ENCODE measurements around the gene MRPL16. TPM values are rescaled to one million over a fixed set of nuclear protein-coding genes. Genes with fewer than 3 reads are reported as not detected.
A peak's percentile ranks its signal among the peaks of the same experiment; 100 is the strongest.
"Not testable (repeated sequence)": the region's sequence is repeated elsewhere in the genome, so short reads cannot be mapped to it uniquely, and the experiment has no call there.

The MRPL16 gene
- total RNA-seq, 1 donor from 2014 or later, result 33.6 TPM

GRCh38 chr11:59810911-59811259 is 307 bp upstream of the MRPL16 start:
- no peak for ATAC-seq

DNA sequence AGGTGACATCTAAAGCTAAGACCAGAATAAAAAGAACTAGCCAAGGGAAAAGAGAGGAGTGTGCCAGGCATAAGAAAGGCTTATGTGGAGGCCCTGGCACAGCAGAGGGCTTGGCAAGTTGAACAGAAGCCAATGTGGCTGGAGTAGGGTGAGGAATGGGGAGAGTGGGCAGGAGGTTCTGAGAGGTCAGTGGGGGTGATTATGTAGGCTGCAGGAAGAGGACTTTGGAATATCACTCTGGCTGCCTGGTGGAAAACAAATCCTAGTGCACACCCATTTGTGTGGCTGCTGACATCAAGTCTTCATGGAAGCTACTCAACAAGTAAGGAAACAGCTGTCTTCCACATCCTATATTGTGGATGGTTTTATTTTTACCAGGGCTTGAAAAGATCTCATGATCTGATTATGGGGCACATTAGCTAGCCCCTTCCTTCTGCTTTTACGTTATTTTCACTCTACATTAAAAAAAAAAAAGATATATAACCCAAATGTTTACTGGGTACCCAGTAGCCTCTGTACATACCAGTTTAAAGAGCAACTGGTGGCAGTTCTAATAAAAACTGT is 3.4 kb downstream of the MRPL16 start:
- no peak for ATAC-seq

DNA sequence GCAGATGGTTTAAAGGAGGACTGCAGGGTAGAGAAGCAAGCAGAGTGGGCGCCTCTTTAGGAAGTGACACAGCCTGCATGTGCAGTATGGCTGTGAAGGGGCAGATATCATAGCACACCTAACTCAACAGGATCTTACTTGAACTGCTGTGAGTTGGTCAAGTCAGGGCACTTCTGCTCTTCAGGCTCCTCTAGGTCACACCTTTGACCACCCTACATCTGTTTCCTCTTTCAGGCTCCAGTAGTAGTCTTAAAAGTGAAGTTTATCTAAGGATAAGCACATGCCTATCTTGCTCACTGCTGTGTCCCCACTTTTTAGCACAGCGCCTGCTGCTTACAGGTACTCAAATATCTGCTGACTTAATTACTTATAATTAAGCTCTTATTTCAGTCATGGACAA is 6.5 kb downstream of the MRPL16 start:
- ATAC-seq, result no peak

GRCh38 chr11:59802639-59803176 is 7.9 kb downstream of the MRPL16 start:
- peak; percentile 63 for ATAC-seq

- peak; percentile 34 for ATAC-seq
These were observed 8.5 kb downstream of the MRPL16 start for GRCh38 chr11:59801981-59802638.

DNA sequence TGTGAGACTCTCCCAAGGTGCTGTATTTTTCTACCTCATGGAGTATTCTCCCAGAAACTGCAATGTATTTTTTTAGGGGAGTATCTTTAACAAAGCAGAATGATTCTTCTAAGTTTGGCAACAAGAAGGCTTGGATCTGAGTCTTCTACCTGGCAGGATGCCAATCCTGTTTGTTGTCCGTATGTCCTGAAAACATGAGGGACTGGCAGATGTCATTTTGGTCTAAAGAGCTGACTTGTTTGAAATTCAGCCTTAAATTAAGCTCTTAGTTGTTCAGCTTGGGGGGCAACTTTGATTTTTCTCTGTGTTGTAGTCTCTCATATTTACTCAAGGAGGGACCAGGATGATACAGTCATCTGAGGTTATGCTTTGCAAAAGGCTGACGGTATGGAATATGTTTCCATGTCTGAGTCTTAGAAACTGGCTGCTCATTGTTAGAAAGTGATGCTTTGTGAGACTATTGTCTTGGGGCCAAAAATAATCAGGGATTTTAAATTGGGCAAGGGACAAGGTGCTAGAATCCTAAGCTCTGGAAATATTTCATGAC is 9.3 kb downstream of the MRPL16 start:
- ATAC-seq, result peak; percentile 50

DNA sequence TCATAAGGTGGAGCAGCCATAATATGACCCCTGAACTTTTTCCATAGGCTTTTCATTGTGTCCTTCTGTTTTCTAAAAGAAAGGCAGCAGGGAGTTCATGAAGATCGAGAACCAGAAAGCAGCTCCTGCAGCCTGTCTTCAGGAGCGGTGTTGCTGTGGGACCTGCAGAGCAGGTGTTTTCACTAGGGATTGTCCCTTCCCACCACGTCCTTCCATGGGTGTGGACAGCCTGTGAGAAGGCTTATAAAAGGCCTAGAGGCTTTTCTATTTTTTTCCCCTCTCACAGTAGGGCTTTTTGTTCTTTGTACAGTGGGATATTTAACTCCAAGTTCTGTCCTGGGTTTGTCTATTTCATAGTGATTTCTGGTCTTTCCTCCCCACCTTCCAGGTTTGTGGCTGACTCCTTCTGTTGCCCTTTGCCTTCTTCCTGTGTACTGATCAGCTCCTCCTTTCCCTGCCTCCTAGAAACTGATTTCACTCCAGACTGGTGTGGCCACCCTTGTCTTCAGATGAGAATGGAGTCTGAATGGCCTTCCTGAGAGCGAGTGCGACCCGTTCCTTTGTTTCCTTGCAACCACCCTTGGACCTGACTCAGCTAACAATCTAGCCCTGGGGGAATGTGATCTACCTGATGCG is 10.1 kb downstream of the MRPL16 start:
- ATAC-seq, result peak; percentile 59

DNA sequence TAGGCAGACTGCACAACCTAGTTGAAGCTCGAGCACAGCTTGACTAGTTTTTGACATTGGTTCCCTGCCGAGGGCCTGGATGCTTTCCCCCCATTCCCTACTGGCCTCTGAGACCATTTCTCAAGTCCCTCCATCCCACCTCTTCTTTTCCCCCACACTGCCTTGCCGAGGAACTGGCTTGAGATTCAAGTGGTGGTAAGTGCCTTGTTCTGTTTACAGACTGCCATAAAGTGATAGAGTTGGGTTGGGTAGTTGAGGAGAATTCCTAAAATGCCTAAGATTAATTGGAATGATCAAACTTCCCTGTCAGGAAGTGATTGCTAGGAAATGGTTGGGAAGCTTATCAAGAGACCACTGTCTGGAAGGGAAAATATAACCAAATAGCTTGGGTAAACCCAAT is 16.2 kb downstream of the MRPL16 start:
- no peak for ATAC-seq

- ATAC-seq, result no peak
These were observed 18.1 kb downstream of the MRPL16 start for GRCh38 chr11:59792507-59792906.

GRCh38 chr11:59791639-59792038 is 18.9 kb downstream of the MRPL16 start:
- ATAC-seq, result no peak

DNA sequence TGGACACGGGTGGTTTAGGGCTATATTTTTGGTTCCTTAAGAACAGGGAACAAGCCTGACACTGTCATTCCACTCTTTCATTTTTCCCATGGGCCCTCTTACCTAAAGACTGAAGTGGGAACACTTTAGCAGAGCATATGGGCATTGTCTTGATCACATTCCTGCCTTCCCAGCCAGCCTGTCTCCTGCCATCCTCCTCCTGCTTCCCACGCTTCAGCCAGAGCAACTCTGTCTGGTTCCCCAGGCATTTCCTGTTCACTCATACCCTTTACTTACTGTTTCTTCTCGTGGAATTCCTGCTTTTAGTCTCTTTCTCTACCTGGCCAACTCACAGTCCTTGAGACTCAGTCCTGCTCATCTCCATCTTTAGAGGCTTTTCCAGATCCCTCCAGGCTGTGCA is 22.8 kb downstream of the MRPL16 start:
- no peak for ATAC-seq

GRCh38 chr11:59787255-59787588 is 23.4 kb downstream of the MRPL16 start:
- no peak for ATAC-seq

DNA sequence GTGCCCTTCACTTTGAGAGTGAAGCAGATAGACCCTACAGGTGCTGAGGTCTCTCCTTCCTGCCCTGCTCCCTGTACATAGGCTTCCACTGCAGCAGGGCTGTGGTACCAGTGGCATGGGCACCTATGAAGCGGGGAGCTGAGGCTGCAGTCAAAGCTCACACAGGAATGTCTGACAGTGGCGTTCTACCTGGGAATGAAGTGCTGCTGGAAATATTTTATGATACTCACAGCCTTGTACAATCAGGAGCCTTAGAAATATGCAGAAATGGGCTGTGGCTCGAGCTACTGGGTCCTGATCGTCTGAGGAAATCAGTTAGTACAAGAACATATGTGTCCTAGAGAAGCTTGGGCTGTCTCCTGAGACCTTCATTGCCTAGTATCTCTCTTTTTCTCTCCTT is 24.8 kb downstream of the MRPL16 start:
- no peak for ATAC-seq

GRCh38 chr11:59784441-59784840 is 26.1 kb downstream of the MRPL16 start:
- not testable (repeated sequence) for ATAC-seq

GRCh38 chr11:59783632-59784090 is 26.9 kb downstream of the MRPL16 start:
- ATAC-seq, result no peak

- peak; percentile 78 for ATAC-seq
These were observed 28.5 kb downstream of the MRPL16 start for GRCh38 chr11:59782080-59782479.

- no peak for ATAC-seq
These were observed 31.1 kb downstream of the MRPL16 start for GRCh38 chr11:59779487-59779886.

GRCh38 chr11:59778122-59778521 is 32.5 kb downstream of the MRPL16 start:
- ATAC-seq, result no peak

GRCh38 chr11:59777104-59777503 is 33.5 kb downstream of the MRPL16 start:
- ATAC-seq, result no peak

DNA sequence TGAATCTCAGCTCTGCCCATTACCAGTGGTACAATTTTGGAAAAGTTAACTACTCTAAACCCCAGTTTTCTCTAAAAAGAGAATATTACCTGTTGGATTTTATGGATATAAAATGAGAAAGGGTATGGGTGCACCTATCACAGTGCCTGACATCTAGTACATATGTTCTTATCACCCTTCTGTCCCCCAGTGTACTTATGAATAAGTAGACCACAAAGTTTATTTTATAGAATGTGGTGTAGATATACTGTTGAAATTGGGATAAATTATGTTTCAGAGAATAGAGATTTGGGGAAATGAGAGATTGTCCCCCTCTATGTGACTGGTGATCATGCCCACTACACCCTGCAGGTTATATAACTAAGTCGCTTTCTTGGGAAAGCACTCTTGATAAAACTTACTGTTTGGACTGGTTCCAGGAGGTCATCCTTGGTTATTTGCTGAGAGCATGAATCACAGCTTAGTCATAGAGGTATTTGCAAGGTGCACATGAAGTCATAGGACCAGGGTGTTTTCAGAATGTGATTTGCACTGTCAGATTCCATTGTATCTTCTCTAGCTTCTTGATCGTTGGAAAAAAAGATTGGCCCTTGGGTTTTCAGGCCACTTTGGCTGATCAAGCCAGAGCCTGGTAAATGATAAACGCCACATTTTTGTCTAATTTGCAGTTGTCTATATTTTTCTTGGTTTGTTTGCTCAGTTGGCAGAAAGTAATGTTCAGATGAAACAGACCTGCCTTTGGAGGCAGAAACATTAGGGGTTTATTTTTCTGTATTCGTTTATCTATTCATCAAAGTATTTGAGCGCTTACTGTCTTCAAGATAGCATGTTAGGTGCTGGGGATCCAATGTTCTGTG is 34.1 kb downstream of the MRPL16 start:
- peak; percentile 91 for ATAC-seq

DNA sequence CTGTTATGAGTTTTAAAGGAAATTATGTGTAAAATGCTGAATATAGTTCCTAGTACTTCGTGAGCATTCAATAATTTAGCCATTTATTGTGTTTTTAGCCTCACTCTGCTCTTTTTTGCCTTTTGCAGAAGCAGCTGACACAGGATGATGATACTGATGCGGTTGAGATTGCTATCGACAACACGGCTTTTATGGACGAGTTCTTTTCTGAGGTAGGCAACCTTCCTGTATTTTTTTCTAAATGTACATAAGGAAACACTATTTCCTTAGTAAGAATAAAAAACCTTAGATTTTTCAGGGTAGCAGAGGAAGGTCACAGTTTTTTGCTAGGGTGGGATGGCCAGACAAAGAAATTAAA is 37.5 kb downstream of the MRPL16 start:
- ATAC-seq, result no peak

DNA sequence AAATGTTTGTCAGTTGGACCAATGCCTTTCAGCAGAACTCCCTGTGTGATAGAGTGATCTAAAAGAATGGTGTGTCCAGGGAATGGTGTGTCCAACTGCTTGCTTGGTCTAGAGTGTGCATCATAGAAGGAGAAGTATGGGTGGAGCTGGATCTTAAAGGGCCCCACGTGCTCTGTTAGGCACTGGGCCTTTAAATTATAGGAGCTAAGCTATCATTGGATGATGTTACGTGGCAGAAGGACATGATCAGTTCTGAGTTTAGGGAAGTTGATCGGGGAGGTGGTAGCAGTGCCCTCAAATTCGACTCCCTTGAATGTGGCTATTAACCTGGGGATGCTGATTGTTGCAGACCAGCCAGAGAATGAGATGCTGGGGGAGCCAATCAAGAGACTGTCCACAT is 39.0 kb downstream of the MRPL16 start:
- ATAC-seq, result no peak

GRCh38 chr11:59770869-59771268 is 39.7 kb downstream of the MRPL16 start:
- ATAC-seq, result no peak
